GM18867 (cell line): ENCODE results near the gene FARSB.
"Not testable (repeated sequence)": the region's sequence is repeated elsewhere in the genome, so short reads cannot be mapped to it uniquely, and the experiment has no call there.

ENCODE experiments used
- ATAC-seq: cut with Tn5 transposase; IDR thresholded peaks from one replicate; pipeline ENCODE4 v1.9.1; 2021; ENCODE audit warnings: mild to moderate bottlenecking, moderate library complexity; ENCODE audit not compliant: unreplicated experiment

Gene FARSB

GRCh38 chr2:222609381-222609780, 46.5 kb downstream of the FARSB start:
- ATAC-seq, result no peak

GRCh38 chr2:222608081-222608480, 47.8 kb downstream of the FARSB start:
- ATAC-seq, result no peak

GRCh38 chr2:222606306-222606705, 49.6 kb downstream of the FARSB start:
- ATAC-seq, result no peak

- no peak for ATAC-seq
Measured at GRCh38 chr2:222604749-222605515, 51.0 kb downstream of the FARSB start.

- no peak for ATAC-seq
Measured at GRCh38 chr2:222603501-222603900, 52.4 kb downstream of the FARSB start.

GRCh38 chr2:222598611-222599010, 57.3 kb downstream of the FARSB start:
- no peak for ATAC-seq

GRCh38 chr2:222595581-222595980, 60.3 kb downstream of the FARSB start:
- no peak for ATAC-seq

- ATAC-seq, result no peak
Measured at GRCh38 chr2:222594679-222595078, 61.2 kb downstream of the FARSB start.

GRCh38 chr2:222592176-222592575, 63.7 kb downstream of the FARSB start:
- ATAC-seq, result no peak

GRCh38 chr2:222591661-222592060, 64.2 kb downstream of the FARSB start:
- ATAC-seq, result no peak

- not testable (repeated sequence) for ATAC-seq
Measured at GRCh38 chr2:222584589-222584988, 71.3 kb downstream of the FARSB start.

- peak; percentile 63 for ATAC-seq
Measured at GRCh38 chr2:222582928-222583327, 73.0 kb downstream of the FARSB start.

GRCh38 chr2:222577341-222577740, 78.6 kb downstream of the FARSB start:
- no peak for ATAC-seq

- no peak for ATAC-seq
Measured at GRCh38 chr2:222576171-222577081, 79.5 kb downstream of the FARSB start.

- no peak for ATAC-seq
Measured at GRCh38 chr2:222575618-222576017, 80.3 kb downstream of the FARSB start.

GRCh38 chr2:222572751-222573174, 83.1 kb downstream of the FARSB start:
- ATAC-seq, result no peak

- no peak for ATAC-seq
Measured at GRCh38 chr2:222572264-222572721, 83.6 kb downstream of the FARSB start.

- no peak for ATAC-seq
Measured at GRCh38 chr2:222569826-222570225, 86.1 kb downstream of the FARSB start.

GRCh38 chr2:222568865-222569264, 87.0 kb downstream of the FARSB start:
- ATAC-seq, result no peak

- no peak for ATAC-seq
Measured at GRCh38 chr2:222566229-222566628, 89.7 kb downstream of the FARSB start.

- no peak for ATAC-seq
Measured at GRCh38 chr2:222563936-222564335, 92.0 kb downstream of the FARSB start.
